ENCODE results near the gene TUBGCP2.

- TF ChIP-seq, protein P1, sequence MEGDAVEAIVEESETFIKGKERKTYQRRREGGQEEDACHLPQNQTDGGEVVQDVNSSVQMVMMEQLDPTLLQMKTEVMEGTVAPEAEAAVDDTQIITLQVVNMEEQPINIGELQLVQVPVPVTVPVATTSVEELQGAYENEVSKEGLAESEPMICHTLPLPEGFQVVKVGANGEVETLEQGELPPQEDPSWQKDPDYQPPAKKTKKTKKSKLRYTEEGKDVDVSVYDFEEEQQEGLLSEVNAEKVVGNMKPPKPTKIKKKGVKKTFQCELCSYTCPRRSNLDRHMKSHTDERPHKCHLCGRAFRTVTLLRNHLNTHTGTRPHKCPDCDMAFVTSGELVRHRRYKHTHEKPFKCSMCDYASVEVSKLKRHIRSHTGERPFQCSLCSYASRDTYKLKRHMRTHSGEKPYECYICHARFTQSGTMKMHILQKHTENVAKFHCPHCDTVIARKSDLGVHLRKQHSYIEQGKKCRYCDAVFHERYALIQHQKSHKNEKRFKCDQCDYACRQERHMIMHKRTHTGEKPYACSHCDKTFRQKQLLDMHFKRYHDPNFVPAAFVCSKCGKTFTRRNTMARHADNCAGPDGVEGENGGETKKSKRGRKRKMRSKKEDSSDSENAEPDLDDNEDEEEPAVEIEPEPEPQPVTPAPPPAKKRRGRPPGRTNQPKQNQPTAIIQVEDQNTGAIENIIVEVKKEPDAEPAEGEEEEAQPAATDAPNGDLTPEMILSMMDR (IDR thresholded peaks at IDR 0.05) = no peak
- TF ChIP-seq POLR2A (IDR thresholded peaks at IDR 0.05) = no peak
- no peak for TF ChIP-seq POLR2AphosphoS5 (IDR thresholded peaks at IDR 0.05)
- no peak for TF ChIP-seq EP300 (IDR thresholded peaks at IDR 0.05)
These were observed 29.7 kb upstream of the TUBGCP2 start for GRCh38 chr10:133338080-133339071.
